Esophagus squamous epithelium (tissue), 4 donors: ENCODE results near the gene NAV2.

ENCODE experiments used
- CTCF ChIP-seq, 6 experiments: fragments of 450-650 bp in 4 of 6; fragments of 200-600 bp in 2 of 6; sonication (generic) in 2 of 6; IDR thresholded peaks; one replicate each; pipeline ENCODE4 v1.5.1; 2016 to 2019; ENCODE audit warnings: antibody characterized with exemption in 6 of 6, mild to moderate bottlenecking in 4 of 6, moderate library complexity in 4 of 6
- POLR2A ChIP-seq, 4 donors: fragments of 450-650 bp; IDR thresholded peaks; one replicate each; pipeline ENCODE4 v1.6.1; 2017; ENCODE audit warnings: antibody characterized with exemption in 4 of 4, mild to moderate bottlenecking in 4 of 4, moderate library complexity in 3 of 4

- TF ChIP-seq POLR2A (IDR thresholded peaks at IDR 0.05) = no peak
- no peak for TF ChIP-seq CTCF (IDR thresholded peaks at IDR 0.05)
Measured at GRCh38 chr11:19980957-19981669, 268.5 kb downstream of the NAV2 start.
